Skeletal muscle tissue (tissue), 4 donors: ENCODE data around the gene CAB39. TPM values are rescaled to one million over a fixed set of nuclear protein-coding genes. Genes with fewer than 3 reads are reported as not detected.

Source experiments
- H3K27ac ChIP-seq: one replicate; pipeline ENCODE4 v1.7.0; 2013; ENCODE audit warnings: mild to moderate bottlenecking, low read depth, low read length, inconsistent platforms
- H3K27me3 ChIP-seq, 3 donors: one replicate each; pipeline ENCODE4 v1.7.0; 2013; ENCODE audit warnings: low read length in 3 of 3; ENCODE audit not compliant: control insufficient read depth in 3 of 3, insufficient read depth in 3 of 3
- H3K36me3 ChIP-seq, 3 donors: one replicate each; pipeline ENCODE4 v1.7.0; 2013; ENCODE audit warnings: low read length in 3 of 3; ENCODE audit not compliant: control insufficient read depth in 3 of 3, insufficient read depth in 3 of 3
- H3K4me1 ChIP-seq, 3 donors: one replicate each; pipeline ENCODE4 v1.7.0; 2013; ENCODE audit warnings: low read length in 3 of 3, mild to moderate bottlenecking in 3 of 3; ENCODE audit not compliant: control insufficient read depth in 3 of 3, insufficient read depth in 3 of 3
- H3K4me3 ChIP-seq, 3 donors: one replicate each; pipeline ENCODE4 v1.7.0; 2013; ENCODE audit warnings: low read length in 3 of 3
- H3K9ac ChIP-seq, 3 donors: one replicate each; pipeline ENCODE4 v1.7.0; 2013; ENCODE audit warnings: low read length in 3 of 3, mild to moderate bottlenecking in 3 of 3, moderate library complexity in 2 of 3, low read depth in 1 of 3
- H3K9me3 ChIP-seq, 3 donors: one replicate each; pipeline ENCODE4 v1.7.0; 2013; ENCODE audit warnings: low read length in 3 of 3; ENCODE audit not compliant: control insufficient read depth in 3 of 3
- total RNA-seq: library from RNA; depleted of rRNA; stranded (reverse); fragments of >200 nt; gene quantifications from one replicate; pipeline ENCODE4 v1.2.3, GENCODE V29; 2014
- donor health status: Osteomylitis.

CAB39 gene
- total RNA-seq, 1 donor from 2014 or later, result 60.5 TPM

GRCh38 chr2:230830428-230830827, 117.8 kb downstream of the CAB39 start:
- Histone ChIP-seq H3K4me1 (peaks cover 0 to 3% (median 3%) of the 10 kb centered on the region in 3 donors), H3K9me3 (peaks cover 0 to 3% (median 0%) of the 10 kb centered on the region in 3 donors), H3K36me3 (no peaks in the 10 kb centered on the region), H3K27me3 (peaks cover 21 to 42% (median 29%) of the 10 kb centered on the region in 3 donors), H3K27ac (no peak overlapping the region), H3K4me3 (no peak overlapping the region), H3K9ac (no peak overlapping the region)

DNA sequence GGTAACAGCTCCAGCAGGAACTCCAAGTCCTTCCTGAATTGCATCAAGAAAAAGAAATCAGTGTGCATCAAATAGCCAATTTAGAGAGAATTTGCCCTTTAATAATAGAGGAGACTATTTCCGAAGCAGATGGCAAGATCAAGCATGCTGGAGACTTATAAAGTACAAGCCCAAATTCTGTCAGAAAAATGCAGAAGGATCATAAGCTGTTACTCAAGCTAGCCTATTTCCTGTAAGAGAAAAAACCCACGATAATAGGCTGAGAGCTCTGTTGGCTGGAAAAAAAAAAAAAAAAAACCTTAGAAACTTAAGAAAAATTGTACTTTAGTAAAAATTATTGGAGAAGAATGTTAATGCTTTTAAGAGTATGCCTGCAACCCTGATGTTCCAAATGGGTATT, 127.7 kb downstream of the CAB39 start:
- peaks cover 3 to 5% (median 3%) of the 10 kb centered on the region in 3 donors for H3K9me3 ChIP-seq
- peaks cover 4 to 12% (median 8%) of the 10 kb centered on the region in 3 donors for H3K27me3 ChIP-seq
- H3K9ac ChIP-seq, result no peak overlapping the region
- no peaks in the 10 kb centered on the region for H3K36me3 ChIP-seq
- H3K4me1 ChIP-seq, result no peaks in the 10 kb centered on the region
- H3K4me3 ChIP-seq, result no peak overlapping the region
- H3K27ac ChIP-seq, result no peak overlapping the region

- no peak overlapping the region for H3K4me3 ChIP-seq
- peaks cover 4 to 14% (median 8%) of the 10 kb centered on the region in 3 donors for H3K27me3 ChIP-seq
- H3K27ac ChIP-seq, result no peak overlapping the region
- no peaks in the 10 kb centered on the region for H3K36me3 ChIP-seq
- H3K9me3 ChIP-seq, result peaks cover 4 to 9% (median 5%) of the 10 kb centered on the region in 3 donors
- no peaks in the 10 kb centered on the region for H3K4me1 ChIP-seq
- no peak overlapping the region for H3K9ac ChIP-seq
Observed at GRCh38 chr2:230842473-230842872, 129.8 kb downstream of the CAB39 start.

- Histone ChIP-seq H3K9me3 (peaks cover 4 to 8% (median 5%) of the 10 kb centered on the region in 3 donors), H3K4me3 (no peak overlapping the region), H3K9ac (no peak overlapping the region), H3K27me3 (peaks cover 4 to 14% (median 8%) of the 10 kb centered on the region in 3 donors), H3K27ac (no peak overlapping the region), H3K4me1 (peaks cover 0 to 3% (median 0%) of the 10 kb centered on the region in 3 donors), H3K36me3 (no peaks in the 10 kb centered on the region)
Observed at GRCh38 chr2:230843132-230843531, 130.5 kb downstream of the CAB39 start.

DNA sequence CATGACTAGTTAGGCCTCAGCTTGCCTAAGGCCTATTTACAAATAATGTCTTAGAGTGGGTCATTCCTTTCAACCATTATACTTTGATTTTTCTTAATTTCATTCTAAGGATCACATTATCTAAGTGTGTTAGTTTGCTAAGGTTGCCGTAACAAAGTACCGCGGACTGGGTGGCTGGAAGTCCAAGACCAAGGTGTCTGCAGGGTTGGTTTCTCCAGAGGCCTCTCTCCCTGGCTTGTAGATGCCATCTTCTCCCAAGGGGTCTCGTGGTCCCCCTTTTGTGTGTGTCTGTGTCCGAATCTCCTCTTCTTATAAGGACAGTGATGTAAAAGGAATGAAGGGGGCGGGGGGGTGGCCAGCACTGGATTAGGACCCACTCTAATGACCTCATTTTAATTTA, 133.7 kb downstream of the CAB39 start:
- H3K36me3 ChIP-seq, result no peaks in the 10 kb centered on the region
- H3K27ac ChIP-seq, result no peak overlapping the region
- no peak overlapping the region for H3K9ac ChIP-seq
- H3K27me3 ChIP-seq, result peaks cover 10 to 24% (median 16%) of the 10 kb centered on the region in 3 donors
- peaks cover 2 to 6% (median 4%) of the 10 kb centered on the region in 3 donors for H3K9me3 ChIP-seq
- H3K4me3 ChIP-seq, result no peak overlapping the region
- H3K4me1 ChIP-seq, result peaks cover 0 to 3% (median 0%) of the 10 kb centered on the region in 3 donors

DNA sequence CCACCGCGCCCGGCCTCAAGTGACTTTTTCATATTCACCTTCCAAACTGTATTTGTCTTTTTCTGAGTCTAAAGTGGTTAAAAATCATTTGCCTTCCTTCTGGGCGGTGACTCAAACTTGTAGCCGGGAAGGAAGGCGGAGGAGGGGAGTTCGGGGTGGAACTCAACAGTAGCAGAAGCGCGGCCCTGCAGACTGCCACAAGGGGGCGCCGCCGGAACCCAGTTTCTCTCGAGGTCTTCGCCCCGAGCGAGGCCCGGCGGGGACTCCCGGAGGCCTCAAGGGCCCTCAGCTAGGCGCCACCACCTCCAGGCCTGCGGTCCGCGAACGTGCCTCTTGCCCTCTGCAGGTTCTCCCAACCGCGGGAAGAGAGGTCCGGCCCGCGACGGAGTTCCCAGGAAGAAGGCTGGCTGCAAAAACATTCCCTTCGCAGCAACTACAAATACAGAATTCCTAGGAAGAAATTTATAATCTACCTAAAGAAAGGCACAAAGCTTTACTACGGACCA, 135.3 kb downstream of the CAB39 start:
- Histone ChIP-seq H3K9ac (no peak overlapping the region), H3K9me3 (peaks cover 4 to 6% (median 5%) of the 10 kb centered on the region in 3 donors)

GRCh38 chr2:230849633-230850357, 137.2 kb downstream of the CAB39 start:
- Histone ChIP-seq H3K27me3 (peaks cover 3 to 18% (median 16%) of the 10 kb centered on the region in 3 donors), H3K9me3 (peaks cover 4 to 6% (median 5%) of the 10 kb centered on the region in 3 donors), H3K36me3 (no peaks in the 10 kb centered on the region), H3K9ac (no peak overlapping the region), H3K4me1 (peaks cover 0 to 3% (median 0%) of the 10 kb centered on the region in 3 donors), H3K27ac (no peak overlapping the region), H3K4me3 (no peak overlapping the region)

More for the DNA sequence above, 135.3 kb downstream of the CAB39 start:
- Histone ChIP-seq H3K27ac (no peak overlapping the region), H3K27me3 (peaks cover 4 to 26% (median 20%) of the 10 kb centered on the region in 3 donors), H3K36me3 (no peaks in the 10 kb centered on the region), H3K4me3 (no peak overlapping the region), H3K4me1 (peaks cover 0 to 3% (median 0%) of the 10 kb centered on the region in 3 donors)

GRCh38 chr2:230850358-230850658, 137.7 kb downstream of the CAB39 start:
- H3K4me3 ChIP-seq, result no peak overlapping the region
- peaks cover 0 to 3% (median 0%) of the 10 kb centered on the region in 3 donors for H3K4me1 ChIP-seq
- no peak overlapping the region for H3K27ac ChIP-seq
- H3K36me3 ChIP-seq, result no peaks in the 10 kb centered on the region
- H3K9me3 ChIP-seq, result peaks cover under 1 to 5% (median 4%) of the 10 kb centered on the region in 3 donors
- H3K9ac ChIP-seq, result no peak overlapping the region
- H3K27me3 ChIP-seq, result peaks cover 3 to 16% (median 14%) of the 10 kb centered on the region in 3 donors

DNA sequence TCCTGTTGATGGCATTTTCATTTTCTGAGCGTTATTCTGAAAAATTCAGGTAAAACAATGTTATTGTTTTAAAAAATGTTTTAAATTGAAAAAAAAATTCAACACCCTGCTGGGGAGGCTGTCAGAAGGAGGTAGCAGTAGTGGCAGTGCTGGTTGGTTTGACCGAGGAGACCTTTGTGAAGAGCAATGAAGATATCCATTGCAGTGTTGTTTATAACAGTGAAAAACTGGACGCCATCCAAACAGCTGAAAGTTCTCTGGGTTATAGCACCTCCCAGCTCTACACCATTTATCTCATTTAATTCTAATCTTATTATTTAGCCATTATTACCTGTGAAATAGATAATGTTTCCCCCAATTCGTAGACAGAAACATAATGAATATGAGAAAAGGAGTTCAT, 139.5 kb downstream of the CAB39 start:
- no peak overlapping the region for H3K9ac ChIP-seq
- peaks cover 0 to 3% (median 0%) of the 10 kb centered on the region in 3 donors for H3K9me3 ChIP-seq
- no peak overlapping the region for H3K4me3 ChIP-seq
- no peaks in the 10 kb centered on the region for H3K36me3 ChIP-seq
- H3K27ac ChIP-seq, result no peak overlapping the region
- peaks cover 0 to 3% (median 0%) of the 10 kb centered on the region in 3 donors for H3K4me1 ChIP-seq
- peaks cover 3 to 28% (median 23%) of the 10 kb centered on the region in 3 donors for H3K27me3 ChIP-seq

DNA sequence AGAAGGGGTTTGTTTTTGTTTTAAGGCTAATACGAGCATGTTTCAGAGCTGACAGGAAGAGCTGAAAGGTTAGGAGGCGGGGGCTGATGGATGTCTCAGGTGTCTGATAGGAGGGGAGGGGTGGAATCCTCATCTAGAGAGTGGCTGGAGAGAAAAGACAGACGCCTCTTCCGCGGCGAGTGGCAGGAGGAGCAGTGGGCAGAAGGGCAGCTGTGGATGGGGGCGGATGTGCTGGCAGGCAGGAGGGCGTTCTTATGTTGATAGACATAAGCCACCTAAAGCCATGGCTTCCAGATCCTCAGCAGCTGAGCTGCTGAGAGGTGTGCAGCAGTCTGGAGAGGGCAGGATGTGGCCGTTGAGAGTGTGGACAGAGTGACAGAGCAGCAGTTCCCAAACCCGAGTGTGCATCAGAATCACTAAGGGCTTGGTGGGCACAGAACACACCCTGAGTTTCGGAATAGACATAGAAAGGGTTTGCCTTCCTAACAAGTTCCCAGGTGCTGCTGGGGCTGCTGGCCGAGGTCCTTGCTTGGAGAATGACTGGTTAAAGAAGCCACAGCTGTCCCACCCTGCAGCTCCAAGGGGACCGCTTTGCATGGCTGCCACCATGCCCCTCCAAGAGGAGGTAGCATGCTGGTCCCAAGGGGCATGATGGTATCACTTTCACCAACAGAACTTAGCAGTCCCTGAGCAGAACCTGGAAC, 149.1 kb downstream of the CAB39 start:
- Histone ChIP-seq H3K4me1 (peaks cover 5 to 9% (median 7%) of the 10 kb centered on the region in 3 donors), H3K9ac (no peak overlapping the region), H3K36me3 (no peaks in the 10 kb centered on the region), H3K27me3 (peaks cover 22 to 30% (median 27%) of the 10 kb centered on the region in 3 donors), H3K9me3 (no peaks in the 10 kb centered on the region), H3K4me3 (no peak overlapping the region), H3K27ac (no peak overlapping the region)
